NCI-H146 treated with DMSO at 0.1 percent for 48 hours (cell line): ENCODE measurements around the gene SCLY.

Source experiments
- DNase-seq: peaks from one replicate; lab custom pipeline; 2025; ENCODE audit not compliant: unreplicated experiment; lab: John Stamatoyannopoulos, UW

The SCLY gene

GRCh38 chr2:238096311-238097011 is 35.7 kb downstream of the SCLY start:
- DNase-seq = peak; percentile 85

- DNase-seq = no peak
These were observed 36.6 kb downstream of the SCLY start for GRCh38 chr2:238097201-238097987.

- DNase-seq = no peak
These were observed 37.4 kb downstream of the SCLY start for GRCh38 chr2:238097988-238098871.

GRCh38 chr2:238098901-238099713 is 38.3 kb downstream of the SCLY start:
- no peak for DNase-seq

- DNase-seq = no peak
These were observed 38.9 kb downstream of the SCLY start for GRCh38 chr2:238099714-238100048.

- no peak for DNase-seq
These were observed 39.4 kb downstream of the SCLY start, which contains the start of gene ESPNL for GRCh38 chr2:238100049-238100820. Gene ESPNL (plus strand): TSS chr2:238100340. CDS start chr2:238100420, 80 bp downstream.

GRCh38 chr2:238100821-238101771 is 40.3 kb downstream of the SCLY start:
- no peak for DNase-seq

GRCh38 chr2:238101891-238102841 is 41.4 kb downstream of the SCLY start:
- DNase-seq = no peak

GRCh38 chr2:238102865-238103264 is 42.1 kb downstream of the SCLY start:
- DNase-seq = no peak

- DNase-seq = no peak
These were observed 42.8 kb downstream of the SCLY start for GRCh38 chr2:238103465-238104225.

GRCh38 chr2:238104226-238104690 is 43.5 kb downstream of the SCLY start:
- DNase-seq = no peak

GRCh38 chr2:238104691-238105371 is 44.0 kb downstream of the SCLY start:
- DNase-seq = no peak

- no peak for DNase-seq
These were observed 44.9 kb downstream of the SCLY start for GRCh38 chr2:238105506-238106338.

- DNase-seq = no peak
These were observed 45.5 kb downstream of the SCLY start for GRCh38 chr2:238106339-238106697.
